Brain pericyte (primary cell): ENCODE measurements around the gene PRODH2.
"Not testable (repeated sequence)": the region's sequence is repeated elsewhere in the genome, so short reads cannot be mapped to it uniquely, and the experiment has no call there.

Experiments
- DNase-seq: peaks from one replicate; pipeline ENCODE4 v3.0.0-alpha.2; 2012; ENCODE audit warnings: low read depth, low spot score

PRODH2 gene

GRCh38 chr19:35796645-35797542, 15.8 kb downstream of the PRODH2 start:
- DNase-seq = no peak

- DNase-seq = not testable (repeated sequence)
These were observed 17.1 kb downstream of the PRODH2 start for GRCh38 chr19:35795564-35795963.

- DNase-seq = no peak
These were observed 19.1 kb downstream of the PRODH2 start for GRCh38 chr19:35793381-35794165.

GRCh38 chr19:35792888-35793287, 19.8 kb downstream of the PRODH2 start:
- DNase-seq = no peak

GRCh38 chr19:35792312-35792711, 20.3 kb downstream of the PRODH2 start:
- DNase-seq = no peak

- no peak for DNase-seq
These were observed 20.8 kb downstream of the PRODH2 start for GRCh38 chr19:35791814-35792279.

GRCh38 chr19:35790981-35791813, 21.4 kb downstream of the PRODH2 start:
- no peak for DNase-seq

- DNase-seq = no peak
These were observed 22.4 kb downstream of the PRODH2 start for GRCh38 chr19:35789978-35790944.

GRCh38 chr19:35789195-35789977, 23.3 kb downstream of the PRODH2 start:
- DNase-seq = no peak

GRCh38 chr19:35788205-35788960, 24.3 kb downstream of the PRODH2 start:
- no peak for DNase-seq

GRCh38 chr19:35787227-35787799, 25.3 kb downstream of the PRODH2 start:
- DNase-seq = no peak

GRCh38 chr19:35786299-35787160, 26.1 kb downstream of the PRODH2 start:
- DNase-seq = no peak

GRCh38 chr19:35785339-35785627, 27.4 kb downstream of the PRODH2 start:
- DNase-seq = no peak

- no peak for DNase-seq
These were observed 27.9 kb downstream of the PRODH2 start for GRCh38 chr19:35784503-35785338.

GRCh38 chr19:35783469-35784434, 28.9 kb downstream of the PRODH2 start:
- DNase-seq = no peak

- DNase-seq = no peak
These were observed 30.1 kb downstream of the PRODH2 start for GRCh38 chr19:35782589-35782988.
